Measurements from ENCODE around the gene PLXNB2.

DNA sequence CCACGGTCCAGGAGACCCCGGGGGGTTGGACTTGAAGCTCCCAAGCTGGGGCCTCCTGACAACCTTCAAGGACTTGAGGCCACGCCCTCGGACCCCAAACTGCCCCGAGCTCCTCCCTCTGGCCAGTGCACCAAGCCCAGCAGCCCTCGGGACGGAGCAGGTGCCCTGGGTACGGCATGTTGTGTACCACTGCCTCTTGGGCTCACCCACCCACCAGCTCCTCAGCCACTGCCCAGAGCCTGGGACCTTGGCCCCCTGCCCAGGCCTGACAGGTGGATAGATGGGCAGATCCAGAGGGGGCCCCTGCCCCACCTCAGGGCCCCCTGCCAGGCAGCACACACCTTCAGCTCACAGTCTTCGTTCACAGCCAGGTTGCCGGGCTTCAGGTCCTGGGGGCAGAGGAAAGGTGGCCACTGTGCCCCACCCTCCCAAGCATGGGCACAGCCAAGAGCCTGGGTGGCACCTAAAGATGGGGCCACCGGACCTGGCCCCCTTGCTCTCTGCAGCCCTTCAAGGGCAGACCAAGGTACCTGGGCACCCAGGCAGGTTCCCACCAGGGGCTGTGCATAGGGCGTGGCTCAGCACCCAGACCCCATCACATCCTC is 51.1 kb downstream of the PLXNB2 start:
- TF ChIP-seq, protein P1, sequence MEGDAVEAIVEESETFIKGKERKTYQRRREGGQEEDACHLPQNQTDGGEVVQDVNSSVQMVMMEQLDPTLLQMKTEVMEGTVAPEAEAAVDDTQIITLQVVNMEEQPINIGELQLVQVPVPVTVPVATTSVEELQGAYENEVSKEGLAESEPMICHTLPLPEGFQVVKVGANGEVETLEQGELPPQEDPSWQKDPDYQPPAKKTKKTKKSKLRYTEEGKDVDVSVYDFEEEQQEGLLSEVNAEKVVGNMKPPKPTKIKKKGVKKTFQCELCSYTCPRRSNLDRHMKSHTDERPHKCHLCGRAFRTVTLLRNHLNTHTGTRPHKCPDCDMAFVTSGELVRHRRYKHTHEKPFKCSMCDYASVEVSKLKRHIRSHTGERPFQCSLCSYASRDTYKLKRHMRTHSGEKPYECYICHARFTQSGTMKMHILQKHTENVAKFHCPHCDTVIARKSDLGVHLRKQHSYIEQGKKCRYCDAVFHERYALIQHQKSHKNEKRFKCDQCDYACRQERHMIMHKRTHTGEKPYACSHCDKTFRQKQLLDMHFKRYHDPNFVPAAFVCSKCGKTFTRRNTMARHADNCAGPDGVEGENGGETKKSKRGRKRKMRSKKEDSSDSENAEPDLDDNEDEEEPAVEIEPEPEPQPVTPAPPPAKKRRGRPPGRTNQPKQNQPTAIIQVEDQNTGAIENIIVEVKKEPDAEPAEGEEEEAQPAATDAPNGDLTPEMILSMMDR (IDR thresholded peaks at IDR 0.05; ENCODE audit: borderline replicate concordance, extremely low read depth, low read length, poor library complexity, severe bottlenecking): no peak
- TF ChIP-seq EZH2 (IDR thresholded peaks at IDR 0.05; ENCODE audit: borderline replicate concordance, low read depth, low read length, severe bottlenecking): no peak

Measured in DND-41 (cell line).